IMR-90 (cell line): ENCODE measurements around the gene NECAB2. TPM values are rescaled to one million over a fixed set of nuclear protein-coding genes. Genes with fewer than 3 reads are reported as not detected.

Experiments
- ATAC-seq: fragments of 200-7000 bp; cut with Tn5 transposase; 2 replicates; pipeline ENCODE4 v1.9.1; 2020; ENCODE audit warnings: low read depth, mild to moderate bottlenecking, moderate library complexity
- BruUV-seq: library from RNA; stranded (reverse); fragments of 400-500 nt; replicated peaks from 2 replicates; lab custom pipeline; 2021; lab: Mats Ljungman, UMichigan
- CTCF ChIA-PET: fragments of 300-600 bp; formaldehyde crosslinking; extraction: SDS; loops from one replicate; lab custom pipeline; 2021; ENCODE audit warnings: antibody characterized with exemption; lab: Yijun Ruan, JAX
- POLR2A ChIA-PET: fragments of 300-600 bp; sonication (Branson Sonifier 250); formaldehyde crosslinking; loops from one replicate; lab custom pipeline; 2022; ENCODE audit warnings: antibody characterized with exemption; ENCODE audit not compliant: unreplicated experiment; lab: Charles Lee
- DNase-seq: peaks from one replicate; pipeline ENCODE4 v3.0.0; 2013
- H2AFZ ChIP-seq: replicated peaks from 2 replicates; pipeline ENCODE3; 2013; ENCODE audit warnings: low read length, mild to moderate bottlenecking; ENCODE audit not compliant: poor library complexity
- H2AK5ac ChIP-seq: 2 replicates; pipeline ENCODE4 v1.6.1; 2013; ENCODE audit warnings: low read depth, low read length, inconsistent platforms
- H2AK9ac ChIP-seq: replicated peaks from 2 replicates; pipeline ENCODE3; 2013; ENCODE audit warnings: mild to moderate bottlenecking, low read depth, low read length, moderate library complexity; ENCODE audit not compliant: poor library complexity
- H2BK120ac ChIP-seq: 2 replicates; pipeline ENCODE4 v1.6.1; 2013; ENCODE audit warnings: low read depth, low read length, inconsistent platforms
- H2BK15ac ChIP-seq: 3 replicates; pipeline ENCODE4 v1.6.1; 2013; ENCODE audit warnings: low read depth, low read length, inconsistent platforms
- H2BK20ac ChIP-seq: 2 replicates; pipeline ENCODE4 v1.6.1; 2013; ENCODE audit warnings: low read depth, mild to moderate bottlenecking, inconsistent platforms, low read length, moderate library complexity
- H2BK5ac ChIP-seq: 2 replicates; pipeline ENCODE4 v1.6.1; 2013; ENCODE audit warnings: mild to moderate bottlenecking, low read depth, low read length, inconsistent platforms; ENCODE audit not compliant: poor library complexity, severe bottlenecking
- H3K14ac ChIP-seq: replicated peaks from 2 replicates; pipeline ENCODE4 v1.6.1; 2013; ENCODE audit warnings: low read depth, low read length, inconsistent platforms
- H3K18ac ChIP-seq: 2 replicates; pipeline ENCODE4 v1.6.1; 2013; ENCODE audit warnings: low read depth, low read length, control low read depth
- H3K23ac ChIP-seq: 2 replicates; pipeline ENCODE4 v1.6.1; 2013; ENCODE audit warnings: low read depth, low read length, inconsistent platforms
- H3K27ac ChIP-seq: 2 replicates; pipeline ENCODE4 v1.5.1; 2013; ENCODE audit warnings: mild to moderate bottlenecking, control low read depth, low read length; ENCODE audit not compliant: insufficient read depth
- H3K27me3 ChIP-seq: 2 replicates; pipeline ENCODE4 v1.6.1; 2013; ENCODE audit warnings: low read length; ENCODE audit not compliant: control insufficient read depth, insufficient read depth
- H3K36me3 ChIP-seq: 2 replicates; pipeline ENCODE4 v1.6.1; 2013; ENCODE audit warnings: low read length, mixed read lengths; ENCODE audit not compliant: control insufficient read depth, insufficient read depth
- H3K4ac ChIP-seq: 2 replicates; pipeline ENCODE4 v1.6.1; 2013; ENCODE audit warnings: low read depth, low read length, inconsistent platforms
- H3K4me1 ChIP-seq: 2 replicates; pipeline ENCODE4 v1.6.1; 2013; ENCODE audit warnings: low read length, mixed read lengths; ENCODE audit not compliant: control insufficient read depth, insufficient read depth
- H3K4me2 ChIP-seq: 2 replicates; pipeline ENCODE4 v1.6.1; 2013; ENCODE audit warnings: low read depth, mild to moderate bottlenecking, control low read depth, low read length, moderate library complexity
- H3K4me3 ChIP-seq: 2 replicates; pipeline ENCODE4 v1.5.1; 2013; ENCODE audit warnings: low read depth, mild to moderate bottlenecking, control low read depth, low read length, moderate library complexity; ENCODE audit not compliant: insufficient read depth
- H3K56ac ChIP-seq: 2 replicates; pipeline ENCODE4 v1.6.1; 2013; ENCODE audit warnings: low read length, inconsistent platforms; ENCODE audit not compliant: insufficient read depth; ENCODE audit errors: extremely low read depth
- H3K79me1 ChIP-seq, 2 experiments: 2 replicates each; pipeline ENCODE4 v1.6.1; 2013; ENCODE audit warnings: low read length in 2 of 2, inconsistent platforms in 1 of 2, low read depth in 1 of 2
- H3K9ac ChIP-seq: 2 replicates; pipeline ENCODE4 v1.6.1; 2013; ENCODE audit warnings: low read depth, low read length, control low read depth
- H3K9me1 ChIP-seq: 2 replicates; pipeline ENCODE4 v1.6.1; 2013; ENCODE audit warnings: low read length, inconsistent platforms; ENCODE audit not compliant: insufficient read depth
- H3K9me3 ChIP-seq: 2 replicates; pipeline ENCODE4 v1.6.1; 2013; ENCODE audit warnings: low read length; ENCODE audit not compliant: control insufficient read depth, insufficient read depth
- H4K20me1 ChIP-seq: 2 replicates; pipeline ENCODE4 v1.6.1; 2013; ENCODE audit warnings: low read length, inconsistent platforms; ENCODE audit not compliant: insufficient read depth
- H4K5ac ChIP-seq: 2 replicates; pipeline ENCODE4 v1.6.1; 2013; ENCODE audit warnings: mild to moderate bottlenecking, low read depth, low read length, control low read depth
- H4K8ac ChIP-seq, 2 experiments: 2 replicates each; pipeline ENCODE4 v1.6.1; 2013; ENCODE audit warnings: low read depth in 2 of 2, low read length in 2 of 2, control low read depth in 1 of 2, inconsistent platforms in 1 of 2
- H4K91ac ChIP-seq: 2 replicates; pipeline ENCODE4 v1.6.1; 2013; ENCODE audit warnings: low read depth, low read length, inconsistent platforms; ENCODE audit not compliant: insufficient read depth
- CEBPB ChIP-seq: IDR thresholded peaks from 2 replicates; pipeline ENCODE4 v1.6.1; 2012; ENCODE audit warnings: low read depth, low read length, improper control_type of control experiment
- MAZ ChIP-seq: IDR thresholded peaks from 2 replicates; pipeline ENCODE4 v1.6.1; 2012; ENCODE audit warnings: low read depth, mild to moderate bottlenecking, low read length, improper control_type of control experiment, moderate library complexity, borderline replicate concordance
- NFE2L2 ChIP-seq: fragments of 150-350 bp; IDR thresholded peaks from 2 replicates; pipeline ENCODE4 v1.6.1; 2016; ENCODE audit warnings: low read depth, mild to moderate bottlenecking, low read length
- POLR2A ChIP-seq: IDR thresholded peaks from 2 replicates; pipeline ENCODE4 v1.6.1; 2012; ENCODE audit warnings: mild to moderate bottlenecking, low read depth, low read length
- RAD21 ChIP-seq: IDR thresholded peaks from 2 replicates; pipeline ENCODE4 v1.6.1; 2012; ENCODE audit warnings: low read length, improper control_type of control experiment
- WGBS, 2 experiments: methylation state at CpG; one replicate each; pipeline versions ENCODE4 v1.1.5 to v1.1.7; 2013; ENCODE audit warnings: missing lambda C conversion rate in 2 of 2; ENCODE audit not compliant: insufficient read length in 1 of 2; ENCODE audit errors: extremely low coverage in 2 of 2; 5-methylcytosine and 5-hydroxymethylcytosine counted together
- dilution Hi-C: fragments of 300-500 bp; cut with HindIII; formaldehyde crosslinking; loops from one replicate; pipeline ENCODE4 v1.14.3; 2018; ENCODE audit warnings: low sequenced_read_pairs; ENCODE audit not compliant: unreplicated experiment
- in situ Hi-C: fragments of 300-500 bp; cut with MboI; formaldehyde crosslinking; loops from 3 replicates; pipeline ENCODE4 v1.14.3; 2019; ENCODE audit warnings: low sequenced_read_pairs, inconsistent platforms, mixed read lengths
- intact Hi-C: fragments of 100-400 bp; cut with micrococcal nuclease; formaldehyde crosslinking; loops from 2 replicates; pipeline ENCODE4 v1.10.0; 2022
- polyA plus RNA-seq, 3 experiments: library from polyadenylated mRNA; depleted of rRNA; stranded (reverse); fragments of >200 nt; gene quantifications; 2 replicates each; pipeline ENCODE4 v1.2.3, GENCODE V29; 2012; ENCODE audit warnings: low replicate concordance in 1 of 3
- total RNA-seq: library from RNA; depleted of rRNA; stranded (reverse); fragments of >200 nt; gene quantifications from 2 replicates; pipeline ENCODE4 v1.2.3, GENCODE V29; 2012
- TF ChIP-seq, protein P1 (sequence below): conservative IDR thresholded peaks from 2 replicates; pipeline ENCODE4 v1.5.1; 2012; ENCODE audit warnings: mild to moderate bottlenecking, low read depth, low read length, improper control_type of control experiment
- TF ChIP-seq, protein P2 (sequence below): fragments of 150-350 bp; IDR thresholded peaks from 2 replicates; pipeline ENCODE4 v1.6.1; 2017; ENCODE audit warnings: mild to moderate bottlenecking, antibody characterized with exemption, low read length, low read depth
- TF ChIP-seq, protein P3 (sequence below): fragments of 150-350 bp; IDR thresholded peaks from 2 replicates; pipeline ENCODE4 v1.6.1; 2016; ENCODE audit warnings: low read depth, mild to moderate bottlenecking, low read length, moderate library complexity, borderline replicate concordance

Gene NECAB2
- total and polyA plus RNA-seq, 2 of the 4 experiments (the other 2 are of a cell fraction): 0.27 TPM; not detected in 1

DNA sequence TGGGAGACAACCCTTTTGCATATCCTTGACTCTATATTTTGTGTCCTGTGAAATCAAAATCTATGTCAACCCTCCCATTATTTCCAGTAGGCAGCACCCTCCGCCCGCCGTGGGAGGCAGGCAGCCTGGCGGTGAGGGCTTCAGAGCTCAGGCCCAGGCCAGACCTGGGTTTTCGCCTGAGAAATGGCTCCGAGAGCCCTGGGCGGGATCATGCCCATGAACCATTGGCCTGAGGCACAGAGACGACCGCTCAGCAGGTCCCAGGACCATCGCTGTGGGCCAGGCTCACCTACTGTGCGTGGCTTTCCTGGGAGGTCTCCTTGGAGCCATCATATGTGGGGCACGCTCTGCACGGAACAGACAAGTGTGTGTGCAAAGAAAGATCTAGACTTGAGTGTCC, 80.8 kb downstream of the NECAB2 start:
- DNase-seq: no peak
- no peak overlapping the region for H3K4me3 ChIP-seq
- no peak overlapping the region for H3K23ac ChIP-seq
- no peak overlapping the region for H3K27ac ChIP-seq
- H2BK15ac ChIP-seq: no peak overlapping the region
- no peak overlapping the region for H4K5ac ChIP-seq
- 96% methylated on average over 7 of the region's 13 CpGs; no CpG with 5 or more reads in 1 of the 2 experiments for WGBS, 2 experiments
- in situ Hi-C loops: no loop called here
- H4K8ac ChIP-seq: no peak overlapping the region
- no TSS peak for BruUV-seq
- TF ChIP-seq, protein P1, sequence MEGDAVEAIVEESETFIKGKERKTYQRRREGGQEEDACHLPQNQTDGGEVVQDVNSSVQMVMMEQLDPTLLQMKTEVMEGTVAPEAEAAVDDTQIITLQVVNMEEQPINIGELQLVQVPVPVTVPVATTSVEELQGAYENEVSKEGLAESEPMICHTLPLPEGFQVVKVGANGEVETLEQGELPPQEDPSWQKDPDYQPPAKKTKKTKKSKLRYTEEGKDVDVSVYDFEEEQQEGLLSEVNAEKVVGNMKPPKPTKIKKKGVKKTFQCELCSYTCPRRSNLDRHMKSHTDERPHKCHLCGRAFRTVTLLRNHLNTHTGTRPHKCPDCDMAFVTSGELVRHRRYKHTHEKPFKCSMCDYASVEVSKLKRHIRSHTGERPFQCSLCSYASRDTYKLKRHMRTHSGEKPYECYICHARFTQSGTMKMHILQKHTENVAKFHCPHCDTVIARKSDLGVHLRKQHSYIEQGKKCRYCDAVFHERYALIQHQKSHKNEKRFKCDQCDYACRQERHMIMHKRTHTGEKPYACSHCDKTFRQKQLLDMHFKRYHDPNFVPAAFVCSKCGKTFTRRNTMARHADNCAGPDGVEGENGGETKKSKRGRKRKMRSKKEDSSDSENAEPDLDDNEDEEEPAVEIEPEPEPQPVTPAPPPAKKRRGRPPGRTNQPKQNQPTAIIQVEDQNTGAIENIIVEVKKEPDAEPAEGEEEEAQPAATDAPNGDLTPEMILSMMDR: no peak
- TF ChIP-seq POLR2A (no peak), RAD21 (no peak), MAZ (no peak), NFE2L2 (no peak), CEBPB (no peak)
- TF ChIP-seq, protein P2, sequence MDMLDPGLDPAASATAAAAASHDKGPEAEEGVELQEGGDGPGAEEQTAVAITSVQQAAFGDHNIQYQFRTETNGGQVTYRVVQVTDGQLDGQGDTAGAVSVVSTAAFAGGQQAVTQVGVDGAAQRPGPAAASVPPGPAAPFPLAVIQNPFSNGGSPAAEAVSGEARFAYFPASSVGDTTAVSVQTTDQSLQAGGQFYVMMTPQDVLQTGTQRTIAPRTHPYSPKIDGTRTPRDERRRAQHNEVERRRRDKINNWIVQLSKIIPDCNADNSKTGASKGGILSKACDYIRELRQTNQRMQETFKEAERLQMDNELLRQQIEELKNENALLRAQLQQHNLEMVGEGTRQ: no peak
- TF ChIP-seq, protein P3, sequence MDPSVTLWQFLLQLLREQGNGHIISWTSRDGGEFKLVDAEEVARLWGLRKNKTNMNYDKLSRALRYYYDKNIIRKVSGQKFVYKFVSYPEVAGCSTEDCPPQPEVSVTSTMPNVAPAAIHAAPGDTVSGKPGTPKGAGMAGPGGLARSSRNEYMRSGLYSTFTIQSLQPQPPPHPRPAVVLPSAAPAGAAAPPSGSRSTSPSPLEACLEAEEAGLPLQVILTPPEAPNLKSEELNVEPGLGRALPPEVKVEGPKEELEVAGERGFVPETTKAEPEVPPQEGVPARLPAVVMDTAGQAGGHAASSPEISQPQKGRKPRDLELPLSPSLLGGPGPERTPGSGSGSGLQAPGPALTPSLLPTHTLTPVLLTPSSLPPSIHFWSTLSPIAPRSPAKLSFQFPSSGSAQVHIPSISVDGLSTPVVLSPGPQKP: no peak
- H3K9me1 ChIP-seq: no peaks in the 10 kb centered on the region
- ChIA-PET CTCF (no interaction called here), POLR2A (no interaction called here)
- no peak overlapping the region for H2AFZ ChIP-seq
- no peak overlapping the region for H4K91ac ChIP-seq
- peaks cover 19% of the 10 kb centered on the region for H3K36me3 ChIP-seq
- H3K27me3 ChIP-seq: peaks cover 1% of the 10 kb centered on the region; the same call in 1 of the 2 replicates
- no peak overlapping the region for H3K56ac ChIP-seq
- intact Hi-C loops: no loop called here
- H2BK20ac ChIP-seq: no peak overlapping the region
- no peaks in the 10 kb centered on the region; a peak in 1 of 4 replicates for H3K79me1 ChIP-seq
- H2BK120ac ChIP-seq: no peak overlapping the region
- no peak overlapping the region for H3K4me2 ChIP-seq
- dilution Hi-C loops: no loop called here
- no peak overlapping the region for H2AK9ac ChIP-seq
- H4K20me1 ChIP-seq: 0 out of 2 replicates have a peak, but pooled peaks cover 3% of the 10 kb centered on the region
- no peaks in the 10 kb centered on the region for H3K4me1 ChIP-seq
- no peak overlapping the region for H2AK5ac ChIP-seq
- no peak overlapping the region for H3K4ac ChIP-seq
- no peak overlapping the region for H3K18ac ChIP-seq
- no peak for ATAC-seq
- no peaks in the 10 kb centered on the region for H3K9me3 ChIP-seq
- no peak overlapping the region for H2BK5ac ChIP-seq
- no peak overlapping the region for H3K14ac ChIP-seq
- no peak overlapping the region for H3K9ac ChIP-seq
